ENCODE measurements around the gene WNK1. TPM values are rescaled to one million over a fixed set of nuclear protein-coding genes. Genes with fewer than 3 reads are reported as not detected.

WNK1 gene
- total and polyA plus RNA-seq, 12 donors, result 14.2 to 315 (median 123) TPM

DNA sequence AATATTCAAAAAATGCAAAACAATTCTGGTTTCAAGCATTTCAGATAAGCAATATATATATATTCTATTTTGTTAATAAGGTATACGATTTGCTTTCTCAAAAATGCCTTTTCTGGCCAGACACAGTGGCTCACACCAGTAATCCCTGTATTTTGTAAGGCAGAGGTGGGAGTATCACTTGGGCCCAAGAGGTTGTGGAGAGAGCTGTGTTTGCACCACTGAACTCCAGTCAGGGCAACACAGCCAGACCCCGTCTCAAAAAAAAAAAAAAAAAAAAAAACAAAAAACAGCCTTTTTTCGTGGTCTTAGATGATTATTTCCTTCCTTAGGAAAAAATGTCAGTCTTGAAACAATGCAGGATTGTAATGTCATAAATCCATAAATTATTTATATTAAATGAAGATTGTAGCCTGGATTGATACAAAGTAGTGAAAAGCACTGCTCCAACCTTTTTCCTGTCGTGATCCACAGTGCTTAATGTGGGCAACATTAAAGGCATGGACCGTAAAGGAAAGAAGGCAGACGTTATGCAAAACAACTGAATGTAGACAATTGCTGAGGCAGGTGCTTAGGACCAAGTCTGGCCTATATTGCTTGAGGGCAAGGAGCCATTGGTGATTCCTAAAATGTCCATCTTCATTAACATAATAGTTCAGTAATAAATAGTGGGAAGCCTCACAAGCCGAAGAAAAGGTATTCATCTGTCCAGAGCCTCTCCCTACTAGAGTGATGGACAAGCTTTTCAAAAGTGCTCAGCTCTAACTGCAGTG lies 160.3 kb downstream of the WNK1 start:
- 82 to 87% (median 85%) methylated on average over 7 of the region's 7 CpGs for WGBS, 4 donors
- DNase-seq, result no peak
- Histone ChIP-seq H3K27ac (no peak overlapping the region), H3K9me3 (replicated peaks in 1 of 3) (no peaks in the 10 kb centered on the region), H3K36me3 (replicated peaks in 1 of 2) (peaks cover 0 to 66% of the 10 kb centered on the region in 2 donors), H3K4me3 (no peak overlapping the region), H3K27me3 (no peaks in the 10 kb centered on the region), H3K4me1 (replicated peaks in 1 of 2) (peaks cover 5 to 20% of the 10 kb centered on the region in 2 donors)
- intact Hi-C loops (cut with DNase I), result no loop called here
- TF ChIP-seq POLR2A (IDR thresholded peaks at IDR 0.05) (no peak), CTCF (IDR thresholded peaks at IDR 0.05) (no peak)

- TF ChIP-seq POLR2A (IDR thresholded peaks at IDR 0.05) (no peak), CTCF (IDR thresholded peaks at IDR 0.05) (no peak)
- no peaks in the 10 kb centered on the region for H3K27me3 ChIP-seq
Observed at GRCh38 chr12:913919-914698, 161.7 kb downstream of the WNK1 start.

DNA sequence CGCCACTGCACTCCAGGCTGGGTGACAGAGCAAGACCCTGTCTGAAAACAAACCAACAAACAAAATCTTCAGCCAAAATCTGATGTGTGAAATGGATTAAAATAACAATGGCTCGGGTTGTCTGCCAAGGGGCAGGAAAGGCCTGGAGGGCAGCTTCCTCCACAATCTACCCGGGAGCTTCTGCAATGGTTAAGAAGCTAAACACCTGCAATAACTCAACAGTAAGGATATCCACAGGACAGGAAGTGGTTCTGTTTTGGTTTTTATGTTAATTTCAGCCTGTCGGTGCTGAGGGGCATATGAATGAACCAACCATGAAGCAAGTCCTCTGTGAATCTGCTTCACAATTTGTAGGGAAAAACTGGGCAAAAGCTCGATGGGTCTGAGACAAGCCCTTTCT lies 162.7 kb downstream of the WNK1 start:
- DNase-seq, result no peak
- intact Hi-C loops (cut with DNase I), result no loop called here
- H3K36me3 ChIP-seq (replicated peaks in 1 of 2), result peaks cover 0 to 48% of the 10 kb centered on the region in 2 donors
- H3K4me3 ChIP-seq, result no peak overlapping the region
- H3K27ac ChIP-seq, result no peak overlapping the region
- no peaks in the 10 kb centered on the region for H3K9me3 ChIP-seq (replicated peaks in 1 of 3)
- 62 to 71% (median 67%) methylated on average over 5 of the region's 5 CpGs for WGBS, 4 donors
- TF ChIP-seq POLR2A (IDR thresholded peaks at IDR 0.05) (no peak), CTCF (IDR thresholded peaks at IDR 0.05) (no peak)
- H3K27me3 ChIP-seq, result no peaks in the 10 kb centered on the region
- H3K4me1 ChIP-seq (replicated peaks in 1 of 2), result peaks cover 5 to 20% of the 10 kb centered on the region in 2 donors

More at GRCh38 chr12:913919-914698, 161.7 kb downstream of the WNK1 start:
- 74 to 80% (median 77%) methylated on average over 15 of the region's 15 CpGs for WGBS, 4 donors
- Histone ChIP-seq H3K4me1 (replicated peaks in 1 of 2) (peaks cover 5 to 20% of the 10 kb centered on the region in 2 donors), H3K4me3 (no peak overlapping the region), H3K27ac (peak overlapping the region in 1 of 5 donors; percentile 50), H3K9me3 (replicated peaks in 1 of 3) (no peaks in the 10 kb centered on the region), H3K36me3 (replicated peaks in 1 of 2) (peaks cover 0 to 58% of the 10 kb centered on the region in 2 donors)
- intact Hi-C loops (cut with DNase I), result no loop called here
- peak in 2 of 7 donors; percentile 13 to 20 for DNase-seq

DNA sequence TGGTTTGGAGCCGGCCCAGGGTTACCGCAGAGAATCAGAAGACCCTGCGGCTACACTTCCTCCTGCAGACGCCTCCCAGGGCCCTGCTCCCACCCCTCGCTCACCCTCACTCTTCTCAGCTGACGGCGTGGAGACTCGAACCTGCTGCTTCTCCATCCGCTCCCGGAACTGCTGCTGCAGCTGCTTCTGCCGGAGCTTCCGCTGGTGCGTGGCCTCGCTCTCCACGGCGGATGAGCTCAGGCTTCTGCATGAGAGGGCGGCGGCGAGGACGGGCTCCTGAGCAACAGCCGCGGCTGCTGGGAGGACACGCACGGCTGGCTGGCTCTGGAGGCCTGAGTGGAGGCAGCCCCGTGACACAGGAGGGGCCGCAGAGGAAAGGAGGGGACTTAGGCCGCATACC lies 163.9 kb downstream of the WNK1 start:
- Histone ChIP-seq H3K27me3 (no peaks in the 10 kb centered on the region), H3K9me3 (replicated peaks in 1 of 3) (no peaks in the 10 kb centered on the region), H3K27ac (no peak overlapping the region), H3K4me3 (no peak overlapping the region), H3K36me3 (replicated peaks in 1 of 2) (peaks cover 0 to 41% of the 10 kb centered on the region in 2 donors), H3K4me1 (replicated peaks in 1 of 2) (peaks cover 5 to 20% of the 10 kb centered on the region in 2 donors)
- TF ChIP-seq POLR2A (IDR thresholded peaks at IDR 0.05) (no peak), CTCF (IDR thresholded peaks at IDR 0.05) (no peak)
- WGBS, 4 donors, result 89 to 94% (median 91%) methylated on average over 26 to 27 of the region's 27 CpGs
- peak in 1 of 7 donors; percentile 15 for DNase-seq
- intact Hi-C loops (cut with DNase I), result no loop called here

Measured in adrenal gland (tissue), 12 donors.